LNCaP clone FGC (cell line): ENCODE measurements around the gene TP53I13.

Experiments
- DNase-seq: peaks from one replicate; pipeline ENCODE4 v3.0.0-alpha.2; 2011; ENCODE audit warnings: low read depth
- H3K4me3 ChIP-seq: 2 replicates; pipeline ENCODE4 v1.5.1; 2011; ENCODE audit warnings: mild to moderate bottlenecking, low read depth, low read length, control low read depth
- CTCF ChIP-seq: IDR thresholded peaks from 2 replicates; pipeline ENCODE4 v1.5.1; 2012; ENCODE audit warnings: mild to moderate bottlenecking; ENCODE audit not compliant: control insufficient read depth, insufficient read depth; ENCODE audit errors: extremely low read depth

TP53I13 gene

GRCh38 chr17:29608986-29609385 lies 40.5 kb downstream of the TP53I13 start:
- H3K4me3 ChIP-seq: no peak overlapping the region
- TF ChIP-seq CTCF: no peak
- DNase-seq: no peak

- no peak overlapping the region for H3K4me3 ChIP-seq
- TF ChIP-seq CTCF: no peak
- no peak for DNase-seq
These were observed 41.9 kb downstream of the TP53I13 start for GRCh38 chr17:29610395-29610794.

GRCh38 chr17:29611351-29612093 lies 43.0 kb downstream of the TP53I13 start:
- TF ChIP-seq CTCF: no peak
- no peak overlapping the region for H3K4me3 ChIP-seq
- no peak for DNase-seq

GRCh38 chr17:29612094-29612403 lies 43.5 kb downstream of the TP53I13 start:
- TF ChIP-seq CTCF: no peak
- no peak for DNase-seq
- H3K4me3 ChIP-seq: no peak overlapping the region

- DNase-seq: no peak
- TF ChIP-seq CTCF: no peak
- no peak overlapping the region for H3K4me3 ChIP-seq
These were observed 44.1 kb downstream of the TP53I13 start for GRCh38 chr17:29612404-29613280.

GRCh38 chr17:29613352-29613837 lies 44.9 kb downstream of the TP53I13 start:
- no peak overlapping the region for H3K4me3 ChIP-seq
- no peak for TF ChIP-seq CTCF
- no peak for DNase-seq
